ENCODE results near the gene REM1.
A peak's percentile ranks its signal among the peaks of the same experiment; 100 is the strongest.
"Not testable (repeated sequence)": the region's sequence is repeated elsewhere in the genome, so short reads cannot be mapped to it uniquely, and the experiment has no call there.

The REM1 gene

GRCh38 chr20:31489152-31489551 is 14.1 kb downstream of the REM1 start:
- no peak for TF ChIP-seq ZFX (IDR thresholded peaks at IDR 0.05; ENCODE audit: borderline replicate concordance)
- TF ChIP-seq, protein P1, sequence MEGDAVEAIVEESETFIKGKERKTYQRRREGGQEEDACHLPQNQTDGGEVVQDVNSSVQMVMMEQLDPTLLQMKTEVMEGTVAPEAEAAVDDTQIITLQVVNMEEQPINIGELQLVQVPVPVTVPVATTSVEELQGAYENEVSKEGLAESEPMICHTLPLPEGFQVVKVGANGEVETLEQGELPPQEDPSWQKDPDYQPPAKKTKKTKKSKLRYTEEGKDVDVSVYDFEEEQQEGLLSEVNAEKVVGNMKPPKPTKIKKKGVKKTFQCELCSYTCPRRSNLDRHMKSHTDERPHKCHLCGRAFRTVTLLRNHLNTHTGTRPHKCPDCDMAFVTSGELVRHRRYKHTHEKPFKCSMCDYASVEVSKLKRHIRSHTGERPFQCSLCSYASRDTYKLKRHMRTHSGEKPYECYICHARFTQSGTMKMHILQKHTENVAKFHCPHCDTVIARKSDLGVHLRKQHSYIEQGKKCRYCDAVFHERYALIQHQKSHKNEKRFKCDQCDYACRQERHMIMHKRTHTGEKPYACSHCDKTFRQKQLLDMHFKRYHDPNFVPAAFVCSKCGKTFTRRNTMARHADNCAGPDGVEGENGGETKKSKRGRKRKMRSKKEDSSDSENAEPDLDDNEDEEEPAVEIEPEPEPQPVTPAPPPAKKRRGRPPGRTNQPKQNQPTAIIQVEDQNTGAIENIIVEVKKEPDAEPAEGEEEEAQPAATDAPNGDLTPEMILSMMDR (IDR thresholded peaks at IDR 0.05): no peak
- H3K27ac ChIP-seq: no peak overlapping the region

DNA sequence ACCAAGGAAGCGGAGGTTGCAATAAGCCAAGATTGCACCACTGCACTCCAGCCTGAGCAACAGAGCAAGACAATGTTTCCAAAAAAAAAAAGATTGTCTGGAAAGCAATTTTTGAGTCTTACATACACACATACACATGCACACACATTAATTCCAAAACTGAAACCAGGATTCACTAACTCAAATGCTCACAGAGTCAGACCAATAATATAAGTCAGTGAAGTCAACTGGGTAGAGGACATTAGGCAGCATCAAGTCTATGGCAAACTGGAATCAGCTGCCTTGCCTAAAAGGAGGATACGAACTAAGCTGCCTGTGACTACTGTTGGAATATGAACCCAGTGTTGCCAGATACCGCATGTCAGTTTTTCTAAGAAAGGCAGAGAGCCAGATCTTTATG is 15.7 kb downstream of the REM1 start:
- H3K27ac ChIP-seq: no peak overlapping the region
- TF ChIP-seq ZFX (IDR thresholded peaks at IDR 0.05; ENCODE audit: borderline replicate concordance): no peak
- TF ChIP-seq, protein P1 (IDR thresholded peaks at IDR 0.05): no peak

GRCh38 chr20:31494131-31494530 is 19.0 kb downstream of the REM1 start:
- TF ChIP-seq, protein P1 (IDR thresholded peaks at IDR 0.05): peak; percentile 74
- TF ChIP-seq ZFX (IDR thresholded peaks at IDR 0.05; ENCODE audit: borderline replicate concordance): no peak
- no peak overlapping the region for H3K27ac ChIP-seq

GRCh38 chr20:31496761-31497295 is 21.7 kb downstream of the REM1 start:
- H3K27ac ChIP-seq: no peak overlapping the region
- TF ChIP-seq, protein P1 (IDR thresholded peaks at IDR 0.05): no peak
- TF ChIP-seq ZFX (IDR thresholded peaks at IDR 0.05; ENCODE audit: borderline replicate concordance): no peak

DNA sequence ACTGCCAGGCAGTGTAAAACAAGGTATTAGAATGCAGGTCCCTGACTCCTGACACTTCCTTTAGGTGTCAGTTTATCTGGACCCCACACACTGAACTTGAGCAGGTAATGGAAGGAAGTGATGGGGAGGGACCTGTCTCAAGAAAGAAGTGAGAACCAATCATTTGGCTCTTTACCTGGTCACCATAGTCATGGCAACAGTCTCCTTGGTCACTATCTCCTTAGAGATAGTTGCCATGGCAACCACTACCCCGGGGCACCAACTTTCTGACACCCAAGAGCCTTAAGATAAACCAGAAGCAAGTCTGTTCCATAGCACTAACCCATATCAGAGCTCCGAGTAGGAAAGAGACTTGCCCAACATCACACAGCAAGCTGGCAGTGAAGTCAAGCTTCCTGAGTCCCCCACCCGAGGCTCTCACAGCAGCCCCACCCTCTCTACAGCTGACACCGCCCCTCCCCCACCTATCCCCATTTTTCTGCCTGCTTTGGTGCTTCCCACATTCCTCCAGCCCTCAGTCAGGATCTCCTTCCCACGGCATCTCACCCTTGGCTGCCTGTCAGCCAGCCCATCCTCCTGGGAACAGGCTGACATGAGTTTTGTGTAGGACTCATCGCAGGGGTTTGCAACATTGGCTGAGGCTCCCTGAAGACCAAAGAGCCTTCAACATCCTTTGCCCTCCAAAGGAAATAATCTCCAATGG is 22.9 kb downstream of the REM1 start:
- TF ChIP-seq, protein P1 (IDR thresholded peaks at IDR 0.05): no peak
- TF ChIP-seq ZFX (IDR thresholded peaks at IDR 0.05; ENCODE audit: borderline replicate concordance): no peak
- no peak overlapping the region for H3K27ac ChIP-seq

- H3K27ac ChIP-seq: no peak overlapping the region
- TF ChIP-seq, protein P1 (IDR thresholded peaks at IDR 0.05): no peak
- TF ChIP-seq ZFX (IDR thresholded peaks at IDR 0.05; ENCODE audit: borderline replicate concordance): no peak
Measured at GRCh38 chr20:31500527-31500926, 25.4 kb downstream of the REM1 start.

DNA sequence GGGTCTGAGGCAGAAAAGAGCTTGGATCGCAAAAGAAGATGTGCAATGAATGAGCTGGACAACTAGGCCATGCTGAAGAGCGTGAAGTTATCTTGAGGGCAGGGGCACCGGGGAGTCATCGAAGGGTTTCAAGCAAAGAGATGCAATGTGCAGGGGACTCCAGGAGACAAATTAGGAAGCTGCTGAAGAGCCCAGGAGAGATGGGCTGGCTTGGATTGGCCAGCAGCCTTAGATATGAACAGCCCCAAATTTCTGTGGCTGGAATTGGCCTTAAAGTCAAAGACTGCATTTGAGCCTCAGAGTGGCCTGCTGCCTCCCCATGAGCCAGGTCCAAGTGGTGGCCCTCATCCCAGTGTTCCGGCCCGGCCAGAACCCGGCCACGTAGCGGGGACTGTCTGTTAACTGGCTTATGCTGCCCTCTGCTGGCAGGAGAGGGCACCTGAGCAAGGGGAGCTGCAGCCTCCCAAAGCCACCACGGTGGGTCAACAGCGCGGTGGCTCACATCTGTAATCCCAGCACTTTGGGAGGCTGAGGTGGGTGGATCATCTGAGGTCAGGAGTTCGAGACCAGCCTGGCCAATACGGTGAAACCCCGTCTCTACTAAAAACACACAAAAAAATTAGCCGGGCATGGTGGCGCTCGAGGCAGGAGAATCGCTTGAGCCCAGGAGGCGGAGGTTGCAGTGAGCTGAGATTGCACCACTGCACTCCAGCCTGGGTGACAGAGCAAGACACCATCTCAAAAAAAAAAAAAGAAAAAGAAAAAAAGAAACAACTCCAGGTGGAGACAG is 28.0 kb downstream of the REM1 start:
- not testable (repeated sequence) for H3K27ac ChIP-seq
- TF ChIP-seq, protein P1 (IDR thresholded peaks at IDR 0.05): peak; percentile 96
